Immature natural killer cell (primary cell): Measurements from ENCODE around the gene PLK5. TPM values are rescaled to one million over a fixed set of nuclear protein-coding genes. Genes with fewer than 3 reads are reported as not detected.

ENCODE experiments used
- DNase-seq, 3 donors: peaks; one replicate each; pipeline ENCODE4 v3.0.0; 2022; ENCODE audit warnings: mixed read lengths in 1 of 3
- H3K27ac Mint-ChIP-seq, 6 donors: one replicate each; pipeline ENCODE4 v1.8.0; 2020; ENCODE audit warnings: mixed read lengths in 6 of 6, mild to moderate bottlenecking in 5 of 6, inconsistent platforms in 4 of 6, moderate library complexity in 3 of 6
- H3K27me3 Mint-ChIP-seq, 3 donors: one replicate each; pipeline ENCODE4 v1.8.0; 2020 to 2021; ENCODE audit warnings: low read depth in 3 of 3, mild to moderate bottlenecking in 3 of 3, mixed read lengths in 3 of 3, moderate library complexity in 3 of 3, inconsistent platforms in 1 of 3
- H3K36me3 Mint-ChIP-seq, 3 donors: one replicate each; pipeline ENCODE4 v1.8.0; 2020; ENCODE audit warnings: mixed read lengths in 3 of 3, inconsistent platforms in 2 of 3, mild to moderate bottlenecking in 2 of 3
- H3K4me1 Mint-ChIP-seq, 2 donors: one replicate each; pipeline ENCODE4 v1.8.0; 2020; ENCODE audit warnings: inconsistent platforms in 2 of 2, mild to moderate bottlenecking in 2 of 2, mixed read lengths in 2 of 2, moderate library complexity in 1 of 2
- H3K4me3 Mint-ChIP-seq, 5 donors: one replicate each; pipeline ENCODE4 v1.8.0; 2020; ENCODE audit warnings: mild to moderate bottlenecking in 5 of 5, mixed read lengths in 5 of 5, inconsistent platforms in 3 of 5, moderate library complexity in 3 of 5
- H3K9me3 Mint-ChIP-seq, 6 donors: one replicate each; pipeline ENCODE4 v1.8.0; 2020; ENCODE audit warnings: mild to moderate bottlenecking in 6 of 6, mixed read lengths in 6 of 6, inconsistent platforms in 4 of 6, moderate library complexity in 3 of 6
- polyA plus RNA-seq, 3 donors: library from polyadenylated mRNA; unstranded; fragments of 300-500 nt; fragmentation: Illumina TruSeq; gene quantifications; one replicate each; pipeline ENCODE4 v1.2.3, GENCODE V29; 2021

The PLK5 gene
- polyA plus RNA-seq, 3 donors from 2014 or later: not detected

DNA sequence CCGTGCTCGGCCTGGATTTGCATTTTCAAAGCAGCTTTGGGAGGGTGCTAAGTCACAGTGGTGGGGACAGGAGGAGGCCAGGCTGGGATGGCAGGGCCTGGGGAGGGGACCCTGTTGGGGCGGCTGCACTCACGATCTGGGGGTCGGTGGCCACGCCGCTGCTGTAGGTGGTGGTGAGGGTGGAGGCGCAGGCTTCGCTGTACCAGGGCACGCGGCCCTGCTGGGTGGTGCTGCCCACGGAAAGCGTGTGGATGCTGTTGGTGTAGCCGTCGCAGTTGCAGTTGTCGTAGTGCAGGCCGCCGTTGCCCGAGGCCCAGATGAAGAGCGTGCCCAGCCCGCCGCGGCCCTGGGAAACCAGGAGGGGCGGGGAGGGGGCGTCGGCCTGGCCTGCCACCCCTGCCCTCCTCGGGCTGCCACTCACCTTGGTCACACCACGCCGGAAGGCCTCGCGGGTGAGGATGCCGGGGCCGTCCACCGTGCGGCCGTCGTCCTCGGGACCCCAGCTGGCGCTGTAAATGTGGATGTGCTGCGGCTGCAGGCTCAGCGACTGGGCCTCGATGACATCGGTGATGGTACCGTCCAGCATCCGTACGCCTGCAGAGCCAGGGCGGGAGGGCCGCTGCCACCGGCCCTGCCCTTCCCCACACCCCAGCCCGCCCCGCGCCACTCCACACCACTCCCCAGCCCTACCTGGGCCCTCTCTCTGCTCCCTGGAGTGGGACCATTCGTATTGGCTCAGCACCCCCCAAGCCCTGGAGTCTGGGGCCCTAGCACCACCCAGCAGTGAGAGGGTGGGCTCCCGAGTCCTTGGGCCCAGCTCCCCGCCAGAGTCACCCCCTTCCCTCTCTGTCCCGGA lies 36.9 kb upstream of the PLK5 start:
- no peaks in the 10 kb centered on the region for H3K36me3 Mint-ChIP-seq
- H3K9me3 Mint-ChIP-seq: no peaks in the 10 kb centered on the region
- H3K27me3 Mint-ChIP-seq: peaks cover 6 to 7% (median 6%) of the 10 kb centered on the region in 3 donors
- H3K4me3 Mint-ChIP-seq: no peak overlapping the region
- DNase-seq: no peak
- peaks cover 11 to 14% of the 10 kb centered on the region in 2 donors for H3K4me1 Mint-ChIP-seq
- no peak overlapping the region for H3K27ac Mint-ChIP-seq

DNA sequence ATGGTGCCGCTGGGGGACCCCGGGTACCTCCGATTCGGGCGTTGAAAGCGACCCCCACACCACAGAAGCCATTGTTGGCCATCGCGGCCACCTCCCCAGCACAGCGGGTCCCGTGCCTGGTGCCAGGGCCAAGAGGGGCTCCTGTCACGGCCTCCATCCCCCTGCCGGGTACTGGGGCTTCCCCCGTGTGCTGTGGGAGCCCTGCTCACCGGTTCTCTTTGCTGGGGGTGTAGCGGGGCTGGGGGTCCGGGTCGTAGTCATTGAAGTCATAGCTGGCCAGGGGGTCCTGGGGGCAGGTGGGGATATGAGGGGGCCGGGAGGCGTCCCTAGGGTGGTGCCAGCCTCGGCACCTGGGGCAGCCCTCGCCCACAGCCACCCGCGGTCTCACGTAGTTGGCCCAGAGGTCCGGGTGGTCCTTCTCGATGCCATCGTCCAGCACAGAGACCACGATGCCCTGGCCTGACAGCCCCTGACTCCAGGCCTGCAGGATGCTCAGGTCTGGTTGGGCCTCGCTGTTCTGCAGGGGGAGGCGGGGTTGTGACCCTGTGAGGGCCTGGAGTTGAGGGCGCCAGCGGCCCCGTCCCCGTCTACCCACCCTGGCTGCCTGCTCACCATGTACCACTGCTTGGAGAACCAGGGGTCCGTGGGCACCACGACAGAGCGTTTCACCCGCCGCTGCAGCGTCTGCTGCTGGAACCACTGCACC lies 36.1 kb upstream of the PLK5 start:
- DNase-seq: no peak

DNA sequence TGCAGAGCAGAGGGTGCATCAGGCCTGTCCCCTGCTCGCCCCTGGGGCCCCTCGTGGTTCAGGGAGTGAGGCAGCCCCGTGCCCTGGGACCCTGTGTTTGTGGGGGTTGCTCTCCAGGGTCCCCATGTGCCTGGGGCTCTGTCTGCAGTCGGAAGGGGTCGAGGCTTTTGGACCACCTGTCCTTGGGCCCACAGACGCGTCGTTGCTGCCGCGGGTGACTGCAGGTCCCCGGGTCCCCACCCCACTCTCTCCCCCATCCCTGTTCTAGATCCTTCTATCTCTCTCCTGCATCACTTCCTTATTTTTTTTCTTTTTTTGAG lies 35.6 kb upstream of the PLK5 start:
- Mint-ChIP-seq H3K27me3 (peaks cover 6 to 7% (median 6%) of the 10 kb centered on the region in 3 donors), H3K9me3 (no peaks in the 10 kb centered on the region), H3K36me3 (no peaks in the 10 kb centered on the region), H3K4me3 (no peak overlapping the region), H3K4me1 (peaks cover 12 to 14% of the 10 kb centered on the region in 2 donors), H3K27ac (no peak overlapping the region)
- no peak for DNase-seq

More for the DNA sequence above, 36.1 kb upstream of the PLK5 start:
- no peak overlapping the region for H3K27ac Mint-ChIP-seq
- H3K36me3 Mint-ChIP-seq: no peaks in the 10 kb centered on the region
- H3K27me3 Mint-ChIP-seq: peaks cover 6 to 7% (median 6%) of the 10 kb centered on the region in 3 donors
- H3K9me3 Mint-ChIP-seq: no peaks in the 10 kb centered on the region
- peaks cover 12 to 14% of the 10 kb centered on the region in 2 donors for H3K4me1 Mint-ChIP-seq
- H3K4me3 Mint-ChIP-seq: no peak overlapping the region

DNA sequence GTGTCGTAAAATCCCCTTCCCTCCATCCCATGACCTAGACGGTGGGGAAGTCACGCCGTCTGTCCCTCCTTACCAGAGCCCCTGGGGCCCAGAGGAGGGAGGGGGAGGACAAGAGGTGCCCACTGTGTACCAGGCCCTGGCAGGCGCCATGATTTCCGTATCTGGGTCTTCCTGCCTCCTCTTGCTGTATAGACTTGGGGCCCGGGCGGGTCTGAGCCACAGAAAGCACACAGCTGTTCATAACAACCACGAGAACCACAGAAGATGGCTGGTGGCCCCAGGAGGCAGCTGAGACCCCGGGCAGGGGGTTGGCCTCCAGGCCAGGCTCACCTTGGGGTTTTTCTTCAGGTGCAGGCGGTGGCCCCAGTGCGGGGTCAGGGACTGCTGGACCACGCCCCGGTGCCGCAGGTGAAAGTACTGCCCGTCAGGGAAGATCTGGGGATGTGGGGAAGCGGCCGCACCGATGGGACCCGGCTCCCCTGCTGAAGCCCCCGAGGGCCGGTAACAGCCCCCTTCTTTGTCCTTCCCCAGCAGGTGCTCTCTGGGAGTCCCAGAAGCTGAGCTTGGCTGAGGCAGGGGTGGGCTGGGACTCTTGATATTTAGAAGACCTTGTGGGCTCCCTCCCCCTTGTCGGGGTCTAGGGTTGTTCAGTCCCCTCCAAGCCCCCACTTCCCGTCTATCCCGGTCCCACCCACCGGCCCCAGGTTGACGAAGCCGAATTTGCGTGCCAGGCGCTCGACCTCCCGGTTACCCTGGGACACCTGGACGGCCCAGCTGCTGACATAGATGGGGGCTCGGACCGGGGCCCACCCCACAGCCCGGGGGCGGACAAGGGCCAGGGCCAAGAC lies 34.2 kb upstream of the PLK5 start:
- Mint-ChIP-seq H3K27me3 (peaks cover 6 to 9% (median 6%) of the 10 kb centered on the region in 3 donors), H3K4me1 (peaks cover 12 to 14% of the 10 kb centered on the region in 2 donors), H3K27ac (peak overlapping the region in 2 of 6 donors; percentile 30 to 62), H3K36me3 (no peaks in the 10 kb centered on the region), H3K9me3 (no peaks in the 10 kb centered on the region), H3K4me3 (peak overlapping the region; percentile 48 to 68 (median 60))
- DNase-seq: peak in 1 of 3 donors; percentile 17

DNA sequence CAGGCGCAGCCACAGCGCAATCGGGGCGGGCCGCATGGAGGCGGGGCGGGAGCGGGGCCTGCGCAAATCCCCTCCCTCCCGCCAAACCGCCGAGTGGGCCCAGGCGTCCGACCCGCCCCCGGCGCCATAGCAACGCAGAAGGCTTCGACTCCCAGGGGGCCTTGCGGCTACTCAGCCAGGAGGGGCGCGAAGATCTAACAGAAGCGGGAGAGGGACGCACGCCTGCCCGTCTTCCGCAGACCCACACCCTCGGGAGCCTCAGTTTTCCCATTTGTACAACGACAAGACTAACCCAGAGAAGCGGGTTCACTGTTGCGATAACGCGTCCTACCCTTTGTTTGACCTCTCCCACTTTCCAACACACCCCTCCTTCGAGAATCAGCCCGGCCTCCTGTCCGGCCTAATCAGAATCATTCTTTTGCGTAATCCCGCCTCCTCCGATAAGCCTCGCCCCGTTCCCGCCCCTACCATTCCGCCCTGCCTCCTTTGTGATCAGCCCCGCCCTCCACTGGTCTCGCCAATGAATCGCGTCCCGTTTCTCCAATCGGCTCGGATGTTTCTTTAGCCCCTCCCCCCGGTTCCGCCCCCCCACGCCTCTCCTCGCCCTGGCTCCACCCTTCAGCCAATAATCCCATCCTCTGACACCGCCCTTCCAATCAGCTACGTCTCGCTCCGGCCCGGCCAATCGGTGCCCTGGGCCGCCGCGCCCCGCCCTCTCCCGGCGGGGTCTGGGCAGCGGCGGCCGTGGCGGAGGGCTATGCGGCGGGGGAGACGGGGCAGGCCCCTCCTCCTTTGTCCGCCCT lies 33.4 kb upstream of the PLK5 start, which contains the start of gene PCSK4:
Gene PCSK4, minus strand, starts transcription at position 40 of the 803 bp plus-strand sequence. Its CDS starts 4 bp downstream, at position 36.
- Mint-ChIP-seq H3K4me1 (peaks cover 12 to 14% of the 10 kb centered on the region in 2 donors), H3K36me3 (no peaks in the 10 kb centered on the region), H3K4me3 (peak within 1 kb of the TSS; percentile 82 to 92 (median 87)), H3K9me3 (no peaks in the 10 kb centered on the region), H3K27ac (peak within 1 kb of the TSS; percentile 69 to 93 (median 87)), H3K27me3 (peaks cover 6 to 9% (median 6%) of the 10 kb centered on the region in 3 donors)
- peak; percentile 99 for DNase-seq

DNA sequence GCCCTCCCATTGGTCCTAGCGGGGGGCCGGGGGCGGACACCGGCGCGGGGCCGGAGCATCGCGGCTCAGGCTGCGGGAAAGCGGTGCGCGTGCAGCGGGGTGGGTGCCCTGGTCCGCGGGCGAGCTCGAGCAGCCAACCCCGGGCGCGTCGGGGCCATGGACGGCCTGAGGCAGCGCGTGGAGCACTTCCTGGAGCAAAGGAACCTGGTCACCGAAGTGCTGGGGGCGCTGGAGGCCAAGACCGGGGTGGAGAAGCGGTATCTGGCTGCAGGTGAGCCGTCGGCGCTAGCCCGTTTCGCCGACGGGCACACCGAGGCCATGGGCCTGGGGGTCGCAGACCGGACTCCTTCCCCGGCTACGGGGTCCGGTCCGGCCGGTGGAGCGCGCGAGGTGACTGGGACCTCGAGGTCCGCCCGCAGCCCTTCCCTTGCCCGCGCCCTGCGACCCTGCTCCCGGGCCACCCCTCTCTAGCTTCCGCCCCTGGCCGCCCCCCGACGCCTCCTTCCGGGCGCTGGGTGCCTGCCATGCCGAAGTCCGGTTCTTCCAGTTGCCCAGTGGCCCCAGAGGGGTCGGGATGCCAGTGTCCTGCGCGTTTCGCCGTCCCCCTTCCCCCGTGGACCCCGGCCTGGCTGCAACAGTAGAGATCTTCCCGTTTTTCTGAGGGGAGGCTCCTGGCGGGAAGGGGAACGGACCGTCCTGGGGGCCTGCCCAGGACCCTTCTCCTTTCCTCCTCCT lies 32.6 kb upstream of the PLK5 start, which contains the start of gene REEP6:
Gene REEP6, plus strand, starts transcription at position 68 of the 735 bp plus-strand sequence. Its CDS starts 89 bp downstream, at position 157.
- no peaks in the 10 kb centered on the region for H3K9me3 Mint-ChIP-seq

DNA sequence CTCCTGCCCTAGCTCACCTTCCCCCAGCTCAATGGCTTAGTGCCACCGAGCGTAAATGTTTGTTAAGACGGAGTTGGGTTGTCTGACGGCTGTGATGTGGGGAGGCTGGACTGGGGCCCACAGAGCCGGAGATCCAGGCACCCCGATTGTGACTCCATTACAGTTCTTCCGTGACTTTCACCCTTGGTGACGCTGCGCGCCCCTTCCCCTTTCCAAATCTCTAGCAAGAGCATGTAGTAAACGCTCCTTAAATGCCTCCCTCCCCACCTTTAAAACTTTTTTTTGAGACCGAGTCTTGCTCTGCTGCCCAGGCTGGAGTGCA lies 32.1 kb upstream of the PLK5 start:
- H3K36me3 Mint-ChIP-seq: no peaks in the 10 kb centered on the region
- H3K4me3 Mint-ChIP-seq: peak overlapping the region; percentile 78 to 86 (median 81)
- peaks cover 12 to 14% of the 10 kb centered on the region in 2 donors for H3K4me1 Mint-ChIP-seq
- peak overlapping the region in 2 of 6 donors; percentile 18 to 45 for H3K27ac Mint-ChIP-seq
- H3K27me3 Mint-ChIP-seq: peaks cover 6 to 9% (median 6%) of the 10 kb centered on the region in 3 donors
- no peak for DNase-seq
- H3K9me3 Mint-ChIP-seq: no peaks in the 10 kb centered on the region

More for the DNA sequence above, 32.6 kb upstream of the PLK5 start, which contains the start of gene REEP6:
- peak within 1 kb of the TSS; percentile 69 to 93 (median 87) for H3K27ac Mint-ChIP-seq
- DNase-seq: no peak
- H3K36me3 Mint-ChIP-seq: no peaks in the 10 kb centered on the region
- H3K27me3 Mint-ChIP-seq: peaks cover 6 to 9% (median 6%) of the 10 kb centered on the region in 3 donors
- H3K4me3 Mint-ChIP-seq: peak within 1 kb of the TSS; percentile 82 to 92 (median 87)
- H3K4me1 Mint-ChIP-seq: peaks cover 12 to 14% of the 10 kb centered on the region in 2 donors

DNA sequence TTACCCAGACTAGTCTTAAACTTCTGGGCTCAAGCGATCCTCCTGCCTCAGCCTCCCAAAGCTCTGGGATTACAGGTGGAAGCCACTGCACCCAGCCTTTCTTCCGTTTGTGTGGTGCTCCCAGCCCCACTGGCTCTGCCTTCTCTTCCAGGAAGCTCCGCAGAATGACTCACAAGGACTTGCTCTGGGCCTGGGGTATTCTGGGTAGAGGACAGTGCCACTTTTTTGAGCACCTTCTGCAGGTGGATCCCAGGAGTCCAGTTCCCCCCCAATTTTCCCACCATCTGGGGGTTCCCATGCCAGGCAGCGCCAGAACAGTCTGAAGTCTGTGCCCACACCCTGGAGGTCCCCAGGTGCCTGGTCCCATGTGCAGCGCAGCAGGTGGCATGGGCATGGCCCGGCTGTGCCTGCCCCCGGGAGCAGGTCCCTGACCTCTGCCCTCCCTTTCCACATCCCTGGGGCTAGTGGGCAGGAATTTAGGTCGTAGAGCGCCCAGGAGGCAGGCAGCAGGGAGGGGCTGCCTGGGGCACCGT lies 31.3 kb upstream of the PLK5 start:
- Mint-ChIP-seq H3K4me3 (peak overlapping the region in 4 of 5 donors; percentile 21 to 82 (median 54)), H3K36me3 (no peaks in the 10 kb centered on the region)
- no peak for DNase-seq

DNA sequence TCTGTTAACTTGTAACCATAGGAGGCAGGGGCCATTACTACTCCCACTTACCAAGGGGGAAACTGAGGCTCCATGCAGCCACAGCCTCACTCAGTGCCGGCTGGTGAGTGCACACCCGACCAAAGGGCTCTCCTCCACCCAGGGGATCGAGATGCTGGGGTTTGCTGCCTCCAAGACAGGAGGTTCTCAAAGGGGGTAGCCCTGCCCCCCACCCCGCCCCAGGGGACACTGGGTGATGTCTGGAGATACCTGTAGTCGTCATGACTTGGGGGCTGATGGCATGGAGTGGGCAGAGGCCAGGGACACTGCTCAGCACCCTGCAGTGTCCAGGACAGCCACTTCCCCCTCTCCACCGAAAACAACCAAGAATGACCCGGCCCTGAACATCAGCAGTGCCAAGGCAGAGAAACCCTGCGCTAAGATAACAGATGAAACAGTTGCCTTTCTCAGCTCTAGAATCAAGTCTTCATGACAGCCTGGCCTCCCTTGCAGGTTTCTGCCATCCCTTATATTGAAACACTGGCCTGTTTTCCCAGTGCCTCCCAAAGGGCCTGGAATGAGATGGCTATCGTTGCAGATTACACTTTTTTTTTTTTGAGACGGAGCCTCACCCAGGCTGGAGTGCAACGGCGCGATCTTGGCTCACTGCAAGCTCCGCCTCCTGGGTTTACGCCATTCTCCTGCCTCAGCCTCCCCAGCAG lies 29.6 kb upstream of the PLK5 start:
- DNase-seq: no peak
- Mint-ChIP-seq H3K27ac (no peak overlapping the region), H3K27me3 (peaks cover 6 to 9% (median 6%) of the 10 kb centered on the region in 3 donors), H3K4me3 (no peak overlapping the region), H3K4me1 (peaks cover 12 to 13% of the 10 kb centered on the region in 2 donors), H3K9me3 (no peaks in the 10 kb centered on the region), H3K36me3 (no peaks in the 10 kb centered on the region)

More for the DNA sequence above, 31.3 kb upstream of the PLK5 start:
- Mint-ChIP-seq H3K9me3 (no peaks in the 10 kb centered on the region), H3K27me3 (peaks cover 6 to 9% (median 6%) of the 10 kb centered on the region in 3 donors), H3K4me1 (peaks cover 12 to 14% of the 10 kb centered on the region in 2 donors), H3K27ac (peak overlapping the region in 1 of 6 donors; percentile 55)

DNA sequence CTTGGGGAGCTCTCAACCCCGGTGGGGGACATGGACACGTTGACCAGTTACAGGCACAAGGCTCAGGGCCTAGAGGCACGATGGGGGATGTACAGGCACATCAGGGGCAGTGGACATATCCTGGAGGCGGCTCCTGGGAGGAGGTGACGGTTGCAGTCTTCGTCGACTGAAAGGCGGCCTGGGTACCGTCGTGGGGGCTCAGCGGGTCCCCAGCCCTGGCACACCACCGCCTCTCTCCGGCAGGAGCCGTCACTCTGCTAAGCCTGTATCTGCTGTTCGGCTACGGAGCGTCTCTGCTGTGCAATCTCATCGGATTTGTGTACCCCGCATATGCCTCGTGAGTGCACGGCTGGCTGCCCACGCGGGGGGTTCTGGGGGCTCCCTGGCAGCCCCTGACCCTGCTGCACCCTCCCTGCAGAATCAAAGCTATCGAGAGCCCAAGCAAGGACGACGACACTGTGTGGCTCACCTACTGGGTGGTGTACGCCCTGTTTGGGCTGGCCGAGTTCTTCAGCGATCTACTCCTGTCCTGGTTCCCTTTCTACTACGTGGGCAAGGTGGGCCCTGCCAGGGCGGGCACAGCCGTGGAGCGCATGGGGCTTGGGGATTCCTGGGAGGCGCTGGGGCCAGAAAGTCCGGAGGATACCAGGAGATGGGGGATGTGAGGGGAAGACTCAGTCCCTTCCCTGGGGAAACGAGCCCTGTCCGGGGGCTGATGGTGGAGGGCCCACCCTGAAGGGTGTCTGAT lies 28.7 kb upstream of the PLK5 start:
- no peaks in the 10 kb centered on the region for H3K36me3 Mint-ChIP-seq
- peaks cover 6 to 9% (median 6%) of the 10 kb centered on the region in 3 donors for H3K27me3 Mint-ChIP-seq
- H3K27ac Mint-ChIP-seq: no peak overlapping the region
- peaks cover 7 to 11% of the 10 kb centered on the region in 2 donors for H3K4me1 Mint-ChIP-seq
- H3K4me3 Mint-ChIP-seq: no peak overlapping the region
- no peak for DNase-seq
- H3K9me3 Mint-ChIP-seq: no peaks in the 10 kb centered on the region
